SK-N-MC (cell line): Measurements from ENCODE around the gene HES5.

ENCODE experiments used
- EZH2 ChIP-seq: fragments of 200-600 bp; sonication (generic); IDR thresholded peaks from one replicate; pipeline ENCODE4 v1.6.1; 2017; ENCODE audit warnings: antibody characterized with exemption
- POLR2AphosphoS5 ChIP-seq: IDR thresholded peaks from 2 replicates; pipeline ENCODE4 v1.6.1; 2012; ENCODE audit warnings: mild to moderate bottlenecking, low read depth, low read length, borderline replicate concordance

- TF ChIP-seq EZH2 = no peak
- TF ChIP-seq POLR2AphosphoS5 = no peak
Observed at GRCh38 chr1:2527556-2527860, 2.6 kb downstream of the HES5 start.
